Activated naive CD8-positive, alpha-beta T cell treated with anti-CD3 and anti-CD28 coated beads, Interleukin-2, amount 50 U/mL, for 24 hours (primary cell): ENCODE data around the gene LRRC18.

ENCODE experiments used
- ATAC-seq: fragments of 150-1000 bp; cut with Tn5 transposase; one replicate; pipeline ENCODE4 v1.10.0; 2021
- DNase-seq: peaks from one replicate; pipeline ENCODE4 v3.0.0; 2021
- H3K27ac Mint-ChIP-seq: one replicate; pipeline ENCODE4 v1.8.0; 2021; ENCODE audit warnings: mild to moderate bottlenecking, mixed read lengths
- H3K27me3 Mint-ChIP-seq: one replicate; pipeline ENCODE4 v1.8.0; 2021; ENCODE audit warnings: mixed read lengths
- H3K36me3 Mint-ChIP-seq: one replicate; pipeline ENCODE4 v1.8.0; 2021; ENCODE audit warnings: low read depth, mixed read lengths
- H3K4me1 Mint-ChIP-seq: one replicate; pipeline ENCODE4 v1.8.0; 2021; ENCODE audit warnings: mixed read lengths
- H3K4me3 Mint-ChIP-seq: one replicate; pipeline ENCODE4 v1.8.0; 2021; ENCODE audit warnings: mild to moderate bottlenecking, moderate library complexity, mixed read lengths
- H3K9me3 Mint-ChIP-seq: one replicate; pipeline ENCODE4 v1.8.0; 2021; ENCODE audit warnings: mixed read lengths

The LRRC18 gene

DNA sequence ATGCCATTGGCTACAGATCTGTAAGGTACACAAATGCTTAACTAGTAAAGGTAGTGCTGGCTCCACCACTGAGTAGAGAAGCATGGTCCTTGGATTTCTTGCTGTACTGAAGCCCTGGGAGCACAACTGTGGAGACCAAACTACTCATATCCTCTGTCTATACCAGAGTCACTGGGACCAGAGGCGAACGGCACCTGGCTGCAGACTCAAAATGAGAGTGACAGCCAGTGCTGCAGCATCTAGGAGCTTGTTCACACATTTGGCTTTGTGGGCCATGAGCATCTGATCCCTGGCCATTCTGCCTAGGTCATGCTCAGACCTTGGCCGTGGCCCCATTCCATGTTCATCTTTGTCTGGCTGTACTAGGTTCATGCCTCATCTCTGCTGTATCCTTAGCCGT is 31.9 kb downstream of the LRRC18 start:
- Mint-ChIP-seq H3K9me3 (no peaks in the 10 kb centered on the region), H3K27me3 (peaks cover 1% of the 10 kb centered on the region), H3K27ac (no peak overlapping the region), H3K36me3 (no peaks in the 10 kb centered on the region), H3K4me1 (no peaks in the 10 kb centered on the region), H3K4me3 (no peak overlapping the region)
- no peak for ATAC-seq
- DNase-seq, result no peak

DNA sequence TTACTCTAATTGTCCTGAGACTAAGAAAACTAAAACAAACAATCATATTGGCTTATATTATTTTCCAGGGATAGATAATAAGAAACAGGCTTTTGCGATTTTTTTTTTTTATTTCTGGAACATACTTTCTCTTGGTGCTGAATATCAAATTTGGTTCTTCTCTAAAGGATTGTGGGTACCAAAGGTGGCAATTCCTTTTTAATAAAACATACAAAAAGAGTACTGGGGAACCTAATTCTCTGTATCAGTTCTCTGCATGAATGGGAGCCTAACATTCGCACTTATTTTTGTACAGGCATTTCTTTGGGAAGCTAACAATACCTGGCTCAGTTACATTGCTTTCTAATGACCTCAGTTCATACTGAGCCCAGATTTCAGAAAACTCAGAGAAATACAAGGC is 32.8 kb downstream of the LRRC18 start:
- ATAC-seq, result no peak
- Mint-ChIP-seq H3K9me3 (no peaks in the 10 kb centered on the region), H3K27me3 (peaks cover 1% of the 10 kb centered on the region)

GRCh38 chr10:48905311-48905710 is 34.3 kb downstream of the LRRC18 start:
- Mint-ChIP-seq H3K4me1 (no peaks in the 10 kb centered on the region), H3K27me3 (peaks cover 1% of the 10 kb centered on the region), H3K27ac (no peak overlapping the region), H3K36me3 (no peaks in the 10 kb centered on the region), H3K4me3 (no peak overlapping the region), H3K9me3 (no peaks in the 10 kb centered on the region)
- no peak for DNase-seq
- ATAC-seq, result no peak

More for the DNA sequence above, 32.8 kb downstream of the LRRC18 start:
- Mint-ChIP-seq H3K36me3 (no peaks in the 10 kb centered on the region), H3K27ac (no peak overlapping the region), H3K4me1 (no peaks in the 10 kb centered on the region), H3K4me3 (no peak overlapping the region)
- DNase-seq, result no peak

DNA sequence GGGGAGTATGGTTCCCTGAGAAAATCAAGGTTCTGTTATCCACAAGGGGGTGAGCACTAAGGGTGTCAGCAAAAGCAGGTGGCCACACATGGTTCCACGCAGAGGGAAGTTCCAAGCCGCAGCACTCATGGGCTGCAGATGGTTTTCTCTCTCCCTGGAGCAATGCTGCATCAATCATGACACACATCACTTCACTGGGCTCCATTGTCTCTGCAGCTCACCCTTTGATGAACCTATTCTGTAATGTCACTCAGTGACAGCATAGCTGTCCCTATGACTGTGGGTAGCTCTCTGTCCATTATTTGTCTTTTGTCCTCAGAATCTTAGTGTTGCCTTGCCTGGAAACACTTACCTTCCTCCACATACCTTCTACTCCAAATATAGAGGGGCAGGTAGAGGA is 34.8 kb downstream of the LRRC18 start:
- H3K9me3 Mint-ChIP-seq, result no peaks in the 10 kb centered on the region
- H3K36me3 Mint-ChIP-seq, result no peaks in the 10 kb centered on the region
- H3K27me3 Mint-ChIP-seq, result peaks cover 1% of the 10 kb centered on the region
- ATAC-seq, result no peak
- no peaks in the 10 kb centered on the region for H3K4me1 Mint-ChIP-seq
- no peak for DNase-seq
- no peak overlapping the region for H3K4me3 Mint-ChIP-seq
- H3K27ac Mint-ChIP-seq, result no peak overlapping the region

- DNase-seq (no peak), ATAC-seq (no peak)
- no peaks in the 10 kb centered on the region for H3K9me3 Mint-ChIP-seq
- no peak overlapping the region for H3K4me3 Mint-ChIP-seq
- peaks cover 1% of the 10 kb centered on the region for H3K27me3 Mint-ChIP-seq
- H3K27ac Mint-ChIP-seq, result no peak overlapping the region
- H3K36me3 Mint-ChIP-seq, result no peaks in the 10 kb centered on the region
- no peaks in the 10 kb centered on the region for H3K4me1 Mint-ChIP-seq
Observed at GRCh38 chr10:48903151-48903550, 36.5 kb downstream of the LRRC18 start.

DNA sequence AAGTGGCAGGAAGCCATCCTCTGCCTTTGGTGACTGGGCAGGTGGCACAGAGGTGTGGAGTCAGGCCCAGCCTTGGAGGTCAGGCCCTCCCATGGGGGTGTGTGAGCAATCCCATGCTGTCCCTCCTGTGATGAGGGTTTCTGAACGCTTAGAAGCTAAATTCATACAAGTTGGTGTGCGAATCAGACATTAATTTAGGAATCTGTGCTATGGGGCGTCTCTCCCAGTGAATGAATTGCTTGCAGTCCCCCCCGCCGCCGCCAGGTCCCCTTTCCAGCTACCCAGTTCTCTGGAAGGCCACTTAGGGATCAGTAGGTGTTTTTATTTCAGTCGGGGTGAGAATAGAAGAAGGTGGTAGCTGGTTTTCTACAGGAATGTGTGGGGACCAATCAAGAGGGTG is 37.5 kb downstream of the LRRC18 start:
- Mint-ChIP-seq H3K4me1 (no peaks in the 10 kb centered on the region), H3K36me3 (no peaks in the 10 kb centered on the region), H3K27ac (no peak overlapping the region), H3K9me3 (no peaks in the 10 kb centered on the region), H3K27me3 (peaks cover 1% of the 10 kb centered on the region), H3K4me3 (no peak overlapping the region)
- ATAC-seq, result no peak
- no peak for DNase-seq

DNA sequence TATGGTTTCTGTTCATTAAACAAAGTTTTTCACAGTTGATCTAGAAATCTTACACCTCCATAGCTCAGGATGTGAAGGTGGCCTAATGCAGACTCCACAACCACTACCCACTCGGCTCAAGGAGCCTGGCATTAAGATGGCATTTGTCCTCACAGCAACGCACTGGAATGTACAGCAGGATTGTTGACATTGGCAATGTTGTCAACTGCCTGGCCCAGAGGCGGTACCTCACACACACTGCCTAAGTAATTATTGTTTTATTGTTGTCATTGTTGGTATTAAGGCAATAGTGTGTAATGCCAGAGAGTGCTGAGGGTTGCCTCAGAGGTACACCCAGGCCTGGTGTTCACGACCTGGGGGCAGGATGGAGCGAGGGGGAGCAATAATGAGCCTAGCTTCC is 38.3 kb downstream of the LRRC18 start:
- DNase-seq (no peak), ATAC-seq (no peak)
- Mint-ChIP-seq H3K27me3 (peaks cover 1% of the 10 kb centered on the region), H3K36me3 (no peaks in the 10 kb centered on the region), H3K4me3 (no peak overlapping the region), H3K4me1 (no peaks in the 10 kb centered on the region), H3K9me3 (no peaks in the 10 kb centered on the region), H3K27ac (no peak overlapping the region)

DNA sequence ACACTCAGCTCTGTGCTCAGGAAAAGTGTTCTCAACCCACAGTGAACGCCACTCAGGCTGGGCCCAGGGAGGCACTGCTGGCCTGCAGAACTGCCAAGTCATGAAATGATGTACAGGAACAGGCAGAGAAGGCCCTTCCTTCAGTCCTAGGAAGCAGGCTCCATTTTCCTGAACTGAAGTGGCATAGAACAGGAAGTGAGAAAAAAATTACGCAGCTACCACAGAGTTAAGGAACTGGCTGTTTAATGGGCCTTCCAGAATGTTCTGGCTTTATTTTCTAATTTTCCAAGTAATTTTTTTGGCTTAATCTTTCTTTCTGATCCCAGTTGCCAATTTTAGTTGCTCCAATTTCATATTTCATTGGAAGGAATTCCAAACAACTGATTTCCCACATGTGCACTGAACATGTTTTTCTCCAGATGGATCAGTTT is 39.3 kb downstream of the LRRC18 start:
- peaks cover 1% of the 10 kb centered on the region for H3K27me3 Mint-ChIP-seq
- no peak for ATAC-seq

GRCh38 chr10:48899781-48900180 is 39.9 kb downstream of the LRRC18 start:
- no peaks in the 10 kb centered on the region for H3K9me3 Mint-ChIP-seq
- no peaks in the 10 kb centered on the region for H3K36me3 Mint-ChIP-seq
- H3K4me1 Mint-ChIP-seq, result no peaks in the 10 kb centered on the region
- H3K27ac Mint-ChIP-seq, result no peak overlapping the region
- no peak for ATAC-seq
- peaks cover 1% of the 10 kb centered on the region for H3K27me3 Mint-ChIP-seq
- H3K4me3 Mint-ChIP-seq, result no peak overlapping the region
- DNase-seq, result no peak

More for the DNA sequence above, 39.3 kb downstream of the LRRC18 start:
- Mint-ChIP-seq H3K4me3 (no peak overlapping the region), H3K9me3 (no peaks in the 10 kb centered on the region), H3K36me3 (no peaks in the 10 kb centered on the region), H3K4me1 (no peaks in the 10 kb centered on the region), H3K27ac (no peak overlapping the region)
- no peak for DNase-seq

GRCh38 chr10:48898426-48898825 is 41.2 kb downstream of the LRRC18 start:
- no peak overlapping the region for H3K27ac Mint-ChIP-seq
- H3K4me3 Mint-ChIP-seq, result no peak overlapping the region
- ATAC-seq (no peak), DNase-seq (no peak)
- H3K27me3 Mint-ChIP-seq, result no peaks in the 10 kb centered on the region
- no peaks in the 10 kb centered on the region for H3K36me3 Mint-ChIP-seq
- H3K9me3 Mint-ChIP-seq, result no peaks in the 10 kb centered on the region
- no peaks in the 10 kb centered on the region for H3K4me1 Mint-ChIP-seq

DNA sequence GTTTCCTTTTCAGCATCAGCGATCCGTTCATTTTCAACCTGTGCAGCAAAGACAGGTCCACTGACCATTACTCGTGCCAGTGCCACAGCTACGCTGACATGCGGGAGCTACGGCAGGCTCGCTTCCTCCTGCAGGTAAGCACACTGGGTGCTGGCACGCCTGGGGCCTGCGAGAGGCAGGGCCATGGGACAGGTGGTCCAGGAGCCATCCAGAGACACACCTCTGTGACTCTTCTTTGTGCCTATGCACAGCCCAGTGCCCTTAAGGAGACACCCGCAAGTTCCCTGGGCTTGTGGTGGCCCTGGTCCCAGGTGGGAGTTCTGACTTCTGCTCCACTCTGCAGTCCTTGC is 42.2 kb downstream of the LRRC18 start:
- ATAC-seq (no peak), DNase-seq (no peak)
- H3K9me3 Mint-ChIP-seq, result no peaks in the 10 kb centered on the region
- H3K4me3 Mint-ChIP-seq, result no peak overlapping the region
- H3K27me3 Mint-ChIP-seq, result no peaks in the 10 kb centered on the region
- H3K36me3 Mint-ChIP-seq, result no peaks in the 10 kb centered on the region
- H3K27ac Mint-ChIP-seq, result no peak overlapping the region
- no peaks in the 10 kb centered on the region for H3K4me1 Mint-ChIP-seq

DNA sequence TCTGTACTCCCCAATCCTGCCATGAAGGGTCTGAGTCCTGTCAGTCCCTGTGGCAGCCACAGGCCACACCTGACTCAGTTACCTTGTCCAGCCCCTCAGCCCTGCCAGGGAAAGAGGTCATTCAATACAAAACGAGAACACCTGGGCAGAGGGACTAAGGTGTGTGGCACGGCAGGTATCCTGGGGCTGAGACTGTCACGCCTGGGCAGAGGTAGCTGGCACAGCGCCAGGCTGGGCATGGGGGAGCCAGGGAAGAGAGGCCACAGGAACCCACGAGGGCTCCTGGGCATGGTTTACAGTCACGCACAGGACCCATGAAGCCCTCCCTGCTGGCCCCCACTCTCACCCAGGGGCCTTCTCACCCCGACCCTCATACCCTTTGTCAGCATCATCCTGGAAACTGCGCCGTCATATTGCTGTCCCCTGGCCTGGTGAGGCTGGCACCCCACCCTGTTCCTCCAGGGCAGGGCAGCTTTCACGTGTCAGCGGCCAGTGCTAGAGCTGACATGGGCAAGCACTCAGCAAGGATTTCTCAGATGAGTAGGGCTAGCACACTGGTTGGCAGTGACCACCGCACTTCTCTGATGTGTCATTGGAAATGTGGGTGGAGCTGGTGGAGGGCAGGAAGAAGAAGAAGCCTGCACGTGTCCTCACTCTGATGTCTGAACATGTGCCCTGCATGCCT is 42.7 kb downstream of the LRRC18 start:
- H3K27ac Mint-ChIP-seq, result no peak overlapping the region
- no peak for ATAC-seq

DNA sequence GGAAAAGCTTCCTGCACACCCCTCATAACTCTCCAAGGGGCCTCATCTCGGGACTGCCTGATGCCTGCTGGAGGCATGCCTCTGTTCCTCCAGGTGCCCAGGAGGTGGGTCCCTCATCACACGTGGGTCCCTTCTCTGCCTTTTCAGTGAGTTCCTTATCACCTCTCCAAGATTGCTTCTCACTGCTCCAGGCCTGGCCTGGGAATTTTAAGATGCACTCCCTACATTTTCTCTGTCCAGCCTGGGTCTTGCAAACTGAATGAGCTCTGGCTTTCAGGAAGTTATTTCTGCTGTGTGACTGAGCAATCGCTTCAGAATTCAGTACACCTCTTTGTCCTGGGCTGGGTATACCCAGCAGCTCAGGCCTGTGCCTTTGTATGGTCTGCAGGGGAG is 43.8 kb downstream of the LRRC18 start:
- Mint-ChIP-seq H3K4me1 (no peaks in the 10 kb centered on the region), H3K27ac (no peak overlapping the region)
- DNase-seq, result no peak

More for the DNA sequence above, 42.7 kb downstream of the LRRC18 start:
- DNase-seq, result no peak
- H3K4me3 Mint-ChIP-seq, result no peak overlapping the region
- no peaks in the 10 kb centered on the region for H3K27me3 Mint-ChIP-seq
- no peaks in the 10 kb centered on the region for H3K36me3 Mint-ChIP-seq
- no peaks in the 10 kb centered on the region for H3K4me1 Mint-ChIP-seq
- H3K9me3 Mint-ChIP-seq, result no peaks in the 10 kb centered on the region

DNA sequence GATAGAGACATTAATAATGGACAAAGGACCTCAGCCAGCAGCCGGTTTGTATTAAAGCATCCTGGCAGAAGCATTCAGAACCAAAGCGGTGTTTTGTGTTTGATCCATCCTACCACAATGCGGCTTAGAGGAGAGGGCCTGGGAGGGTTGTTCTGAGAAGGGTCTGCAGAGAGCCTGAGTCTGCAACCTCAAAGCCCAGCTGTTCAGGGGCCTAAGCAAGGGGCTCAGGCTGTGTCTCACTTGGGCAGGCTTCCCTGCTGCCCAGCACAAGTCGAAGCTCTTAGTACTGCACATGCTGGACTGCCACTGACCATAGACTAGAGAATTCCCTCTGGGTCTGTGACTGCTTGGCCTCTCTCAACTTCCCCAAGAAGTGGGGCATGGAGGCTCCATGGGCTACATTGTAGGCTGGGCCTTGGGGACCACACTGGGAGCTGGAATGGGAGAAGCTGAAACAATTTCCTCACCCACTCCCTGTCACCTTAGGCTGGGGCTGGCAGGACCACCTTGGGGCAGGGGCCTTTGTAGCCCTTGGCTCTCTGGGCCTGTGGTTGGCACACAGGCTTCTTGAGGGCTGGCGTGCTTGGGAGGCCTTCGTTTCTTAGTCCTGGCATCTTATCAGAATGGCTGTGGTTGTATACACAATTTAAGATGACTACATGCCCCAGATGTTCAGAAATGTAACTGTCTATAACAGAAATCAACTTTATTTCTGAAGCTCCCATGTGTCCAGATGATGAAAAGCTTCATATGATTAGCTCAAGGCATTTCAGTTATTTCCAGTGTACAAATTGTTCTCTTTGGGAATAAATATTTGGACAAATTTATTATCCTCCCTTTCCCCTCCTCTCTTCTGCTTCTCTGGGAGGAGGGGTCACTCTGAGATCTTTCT is 44.5 kb downstream of the LRRC18 start:
- no peak overlapping the region for H3K4me3 Mint-ChIP-seq
- no peaks in the 10 kb centered on the region for H3K36me3 Mint-ChIP-seq
- H3K9me3 Mint-ChIP-seq, result no peaks in the 10 kb centered on the region
- DNase-seq (no peak), ATAC-seq (no peak)
- no peaks in the 10 kb centered on the region for H3K4me1 Mint-ChIP-seq
- H3K27me3 Mint-ChIP-seq, result no peaks in the 10 kb centered on the region
- no peak overlapping the region for H3K27ac Mint-ChIP-seq

More for the DNA sequence above, 43.8 kb downstream of the LRRC18 start:
- Mint-ChIP-seq H3K9me3 (no peaks in the 10 kb centered on the region), H3K4me3 (no peak overlapping the region), H3K27me3 (no peaks in the 10 kb centered on the region), H3K36me3 (no peaks in the 10 kb centered on the region)
- no peak for ATAC-seq
